NOMO-1 treated with dmso at 0.1 percent for 144 hours (cell line): ENCODE measurements around the gene MAP2K5.
A peak's percentile ranks its signal among the peaks of the same experiment; 100 is the strongest.

ENCODE experiments used
- DNase-seq: peaks from one replicate; lab custom pipeline; 2025; ENCODE audit not compliant: unreplicated experiment; lab: John Stamatoyannopoulos, UW

MAP2K5 gene

GRCh38 chr15:67719330-67719959 lies 176.9 kb downstream of the MAP2K5 start:
- no peak for DNase-seq

- DNase-seq, result peak; percentile 85
These were observed 178.2 kb downstream of the MAP2K5 start for GRCh38 chr15:67720556-67721175.

- DNase-seq, result no peak
These were observed 179.7 kb downstream of the MAP2K5 start for GRCh38 chr15:67722030-67722817.

GRCh38 chr15:67723294-67724024 lies 181.0 kb downstream of the MAP2K5 start:
- DNase-seq, result no peak

GRCh38 chr15:67724691-67725375 lies 182.3 kb downstream of the MAP2K5 start:
- DNase-seq, result no peak

- no peak for DNase-seq
These were observed 187.6 kb downstream of the MAP2K5 start for GRCh38 chr15:67730135-67730534.

- DNase-seq, result no peak
These were observed 188.7 kb downstream of the MAP2K5 start for GRCh38 chr15:67731112-67731721.

- DNase-seq, result no peak
These were observed 189.7 kb downstream of the MAP2K5 start for GRCh38 chr15:67732164-67732563.

- no peak for DNase-seq
These were observed 190.3 kb downstream of the MAP2K5 start for GRCh38 chr15:67732671-67733374.

GRCh38 chr15:67735896-67736295 lies 193.4 kb downstream of the MAP2K5 start:
- peak; percentile 31 for DNase-seq

GRCh38 chr15:67736810-67737209 lies 194.3 kb downstream of the MAP2K5 start:
- DNase-seq, result no peak

GRCh38 chr15:67738056-67738455 lies 195.6 kb downstream of the MAP2K5 start:
- DNase-seq, result no peak

- DNase-seq, result no peak
These were observed 197.9 kb downstream of the MAP2K5 start for GRCh38 chr15:67740405-67740804.

- DNase-seq, result no peak
These were observed 198.8 kb downstream of the MAP2K5 start for GRCh38 chr15:67741308-67741707.

- DNase-seq, result no peak
These were observed 201.1 kb downstream of the MAP2K5 start for GRCh38 chr15:67743558-67743957.

- no peak for DNase-seq
These were observed 202.0 kb downstream of the MAP2K5 start for GRCh38 chr15:67744331-67745072.

GRCh38 chr15:67745073-67746006 lies 202.8 kb downstream of the MAP2K5 start:
- no peak for DNase-seq

- peak; percentile 8 for DNase-seq
These were observed 203.5 kb downstream of the MAP2K5 start for GRCh38 chr15:67746022-67746421.
